ENCODE results near the gene TBCD.

DNA sequence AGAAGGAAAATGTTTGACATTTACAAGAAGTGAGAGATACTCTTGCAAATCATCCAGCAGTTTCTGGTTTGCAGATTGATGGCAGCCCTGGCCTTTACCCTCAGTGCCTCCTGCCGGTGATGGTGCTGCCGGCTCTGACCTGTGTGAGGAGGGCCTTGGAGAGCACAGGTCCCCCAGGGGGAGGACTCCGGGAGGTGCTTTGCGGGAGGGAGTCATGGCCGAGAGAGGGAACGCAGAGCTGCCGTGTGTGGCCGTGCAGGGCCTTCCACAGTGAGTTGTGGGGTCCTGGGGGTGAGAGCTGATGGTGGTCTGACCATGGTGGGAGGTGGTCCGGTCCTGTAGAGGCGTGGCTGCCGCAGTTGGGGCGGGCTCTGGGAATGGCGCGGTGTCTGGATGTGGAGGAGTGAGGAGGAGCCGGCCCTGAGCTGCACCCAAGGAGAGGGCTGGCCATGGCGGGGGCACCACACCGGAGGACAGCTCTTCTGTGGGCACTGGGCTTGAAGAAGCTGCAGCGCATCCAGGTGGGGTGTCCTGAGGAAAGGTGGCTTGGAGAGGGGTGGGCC, 116.0 kb downstream of the TBCD start:
- TF ChIP-seq, protein P1, sequence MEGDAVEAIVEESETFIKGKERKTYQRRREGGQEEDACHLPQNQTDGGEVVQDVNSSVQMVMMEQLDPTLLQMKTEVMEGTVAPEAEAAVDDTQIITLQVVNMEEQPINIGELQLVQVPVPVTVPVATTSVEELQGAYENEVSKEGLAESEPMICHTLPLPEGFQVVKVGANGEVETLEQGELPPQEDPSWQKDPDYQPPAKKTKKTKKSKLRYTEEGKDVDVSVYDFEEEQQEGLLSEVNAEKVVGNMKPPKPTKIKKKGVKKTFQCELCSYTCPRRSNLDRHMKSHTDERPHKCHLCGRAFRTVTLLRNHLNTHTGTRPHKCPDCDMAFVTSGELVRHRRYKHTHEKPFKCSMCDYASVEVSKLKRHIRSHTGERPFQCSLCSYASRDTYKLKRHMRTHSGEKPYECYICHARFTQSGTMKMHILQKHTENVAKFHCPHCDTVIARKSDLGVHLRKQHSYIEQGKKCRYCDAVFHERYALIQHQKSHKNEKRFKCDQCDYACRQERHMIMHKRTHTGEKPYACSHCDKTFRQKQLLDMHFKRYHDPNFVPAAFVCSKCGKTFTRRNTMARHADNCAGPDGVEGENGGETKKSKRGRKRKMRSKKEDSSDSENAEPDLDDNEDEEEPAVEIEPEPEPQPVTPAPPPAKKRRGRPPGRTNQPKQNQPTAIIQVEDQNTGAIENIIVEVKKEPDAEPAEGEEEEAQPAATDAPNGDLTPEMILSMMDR (tag by site-specific recombination; IDR thresholded peaks at IDR 0.05) = no peak
- TF ChIP-seq ZNF274 (IDR thresholded peaks at IDR 0.05; ENCODE audit: low read length) = no peak
- TF ChIP-seq ZNF274 (tag by site-specific recombination; IDR thresholded peaks at IDR 0.05; ENCODE audit: borderline replicate concordance) = no peak
- TF ChIP-seq, protein P2, sequence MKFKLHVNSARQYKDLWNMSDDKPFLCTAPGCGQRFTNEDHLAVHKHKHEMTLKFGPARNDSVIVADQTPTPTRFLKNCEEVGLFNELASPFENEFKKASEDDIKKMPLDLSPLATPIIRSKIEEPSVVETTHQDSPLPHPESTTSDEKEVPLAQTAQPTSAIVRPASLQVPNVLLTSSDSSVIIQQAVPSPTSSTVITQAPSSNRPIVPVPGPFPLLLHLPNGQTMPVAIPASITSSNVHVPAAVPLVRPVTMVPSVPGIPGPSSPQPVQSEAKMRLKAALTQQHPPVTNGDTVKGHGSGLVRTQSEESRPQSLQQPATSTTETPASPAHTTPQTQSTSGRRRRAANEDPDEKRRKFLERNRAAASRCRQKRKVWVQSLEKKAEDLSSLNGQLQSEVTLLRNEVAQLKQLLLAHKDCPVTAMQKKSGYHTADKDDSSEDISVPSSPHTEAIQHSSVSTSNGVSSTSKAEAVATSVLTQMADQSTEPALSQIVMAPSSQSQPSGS (tag by site-specific recombination; IDR thresholded peaks at IDR 0.05; ENCODE audit: low read depth) = no peak
- no peak for TF ChIP-seq ZNF121 (tag by site-specific recombination; IDR thresholded peaks at IDR 0.05)
- no peak for TF ChIP-seq ZNF623 (tag by site-specific recombination; IDR thresholded peaks at IDR 0.05)
- TF ChIP-seq, protein P3, sequence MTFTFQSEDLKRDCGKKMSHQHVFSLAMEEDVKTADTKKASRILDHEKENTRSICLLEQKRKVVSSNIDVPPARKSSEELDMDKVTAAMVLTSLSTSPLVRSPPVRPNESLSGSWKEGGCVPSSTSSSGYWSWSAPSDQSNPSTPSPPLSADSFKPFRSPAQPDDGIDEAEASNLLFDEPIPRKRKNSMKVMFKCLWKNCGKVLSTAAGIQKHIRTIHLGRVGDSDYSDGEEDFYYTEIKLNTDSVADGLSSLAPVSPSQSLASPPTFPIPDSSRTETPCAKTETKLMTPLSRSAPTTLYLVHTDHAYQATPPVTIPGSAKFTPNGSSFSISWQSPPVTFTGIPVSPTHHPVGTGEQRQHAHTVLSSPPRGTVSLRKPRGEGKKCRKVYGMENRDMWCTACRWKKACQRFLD (tag by site-specific recombination; IDR thresholded peaks at IDR 0.05) = no peak
- TF ChIP-seq ZNF324 (tag by site-specific recombination; IDR thresholded peaks at IDR 0.05) = no peak

Measured in HEK293 (cell line).